Measurements from ENCODE around the gene ADAM33.

Gene ADAM33

DNA sequence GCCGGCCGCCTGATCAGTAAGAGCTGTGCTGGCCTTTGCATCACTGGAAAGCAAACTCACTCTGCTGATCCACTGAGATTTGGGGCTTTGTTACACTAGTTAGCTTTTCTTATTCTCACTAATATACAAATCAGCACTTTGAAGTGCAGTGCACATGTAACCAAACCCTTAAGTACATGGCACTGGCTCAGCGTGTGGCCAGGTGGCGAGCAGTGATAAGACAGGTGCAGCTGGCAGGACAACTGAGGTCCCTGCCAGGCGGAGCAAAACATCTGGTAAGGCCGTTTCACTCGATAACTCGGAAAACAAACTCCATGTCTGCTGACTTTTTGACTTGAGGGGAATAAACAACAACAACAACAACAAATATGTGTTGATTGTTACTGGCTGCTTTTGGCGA, 29.6 kb downstream of the ADAM33 start:
- no peak for DNase-seq (ENCODE audit: low read depth in 2 of 3, low spot score in 2 of 3)

DNA sequence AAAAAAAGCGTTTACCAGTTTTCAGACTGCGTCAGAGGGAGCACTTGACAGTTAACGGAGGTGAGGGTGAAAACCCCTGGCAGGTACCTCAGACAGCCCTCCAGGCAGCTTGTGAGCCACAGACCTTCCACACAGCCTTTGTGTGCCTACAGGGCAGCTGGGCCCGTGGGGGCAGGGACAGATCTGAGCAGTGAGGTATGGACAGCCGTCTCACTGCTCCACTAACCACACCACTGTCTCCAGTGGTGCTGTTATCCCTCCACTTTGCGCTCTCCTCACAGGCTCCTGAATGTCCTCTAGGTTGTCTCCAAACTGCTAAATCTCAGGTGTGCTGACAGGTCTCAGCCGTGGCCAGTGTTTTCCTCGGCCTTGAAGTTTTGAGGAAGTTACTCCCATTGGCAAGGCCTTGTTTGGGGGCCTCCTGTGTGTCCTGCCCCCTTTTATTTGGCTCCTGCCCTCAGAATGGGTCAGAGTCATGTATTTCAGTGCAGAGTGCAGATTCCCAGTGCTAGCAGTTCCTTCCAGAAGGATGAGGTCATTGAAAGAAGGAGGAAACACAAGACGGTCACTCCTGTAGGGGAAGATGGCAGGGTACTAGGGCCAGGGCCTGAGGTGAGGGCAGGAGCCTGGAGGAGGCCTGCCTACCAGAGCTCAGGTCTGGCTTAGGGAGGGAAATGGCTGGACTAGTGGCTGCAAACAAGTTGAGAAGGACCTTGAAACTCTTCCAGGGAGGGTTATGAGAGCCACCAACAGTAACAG, 30.4 kb downstream of the ADAM33 start:
- DNase-seq (ENCODE audit: low read depth in 2 of 3, low spot score in 2 of 3) = no peak

DNA sequence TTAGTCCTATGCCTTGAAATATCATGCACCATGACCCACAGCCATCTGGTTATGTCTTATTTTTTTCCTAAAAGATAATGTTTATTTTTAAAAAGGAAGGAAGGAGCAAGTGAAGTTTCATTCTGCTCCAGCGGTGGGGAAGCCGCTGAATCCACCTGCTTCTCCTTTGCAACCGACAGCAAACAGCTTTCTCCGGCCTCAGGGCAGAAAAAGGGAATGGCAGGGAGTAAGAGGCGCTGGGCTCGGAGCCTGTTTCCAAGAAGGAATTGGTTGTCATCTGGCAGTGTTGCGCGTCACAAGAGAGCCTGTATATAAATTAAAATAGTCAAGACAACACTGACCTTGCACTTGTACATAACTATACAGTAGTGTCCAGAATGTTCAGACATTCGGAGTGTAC, 32.9 kb downstream of the ADAM33 start:
- DNase-seq (ENCODE audit: low read depth in 2 of 3, low spot score in 2 of 3) = no peak

DNA sequence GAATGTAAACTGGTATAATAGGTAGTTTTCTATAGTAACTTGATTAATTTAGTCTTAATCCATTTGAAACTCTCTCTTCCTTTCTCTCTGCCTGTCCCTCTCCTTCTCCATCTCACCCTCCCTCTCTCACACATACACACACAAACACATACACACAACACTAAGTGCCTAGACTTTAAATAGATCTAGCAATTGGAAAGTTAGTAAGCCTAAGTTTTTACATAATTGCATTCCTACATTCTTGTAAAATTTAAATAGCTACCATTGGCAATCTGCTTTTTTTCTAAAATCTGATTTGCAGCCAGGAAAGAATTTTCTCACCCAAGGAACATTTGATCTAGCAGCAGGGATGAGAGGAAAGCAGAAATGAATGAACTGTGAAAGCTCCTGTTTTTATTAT, 34.3 kb downstream of the ADAM33 start:
- DNase-seq (ENCODE audit: low read depth in 2 of 3, low spot score in 2 of 3) = no peak

DNA sequence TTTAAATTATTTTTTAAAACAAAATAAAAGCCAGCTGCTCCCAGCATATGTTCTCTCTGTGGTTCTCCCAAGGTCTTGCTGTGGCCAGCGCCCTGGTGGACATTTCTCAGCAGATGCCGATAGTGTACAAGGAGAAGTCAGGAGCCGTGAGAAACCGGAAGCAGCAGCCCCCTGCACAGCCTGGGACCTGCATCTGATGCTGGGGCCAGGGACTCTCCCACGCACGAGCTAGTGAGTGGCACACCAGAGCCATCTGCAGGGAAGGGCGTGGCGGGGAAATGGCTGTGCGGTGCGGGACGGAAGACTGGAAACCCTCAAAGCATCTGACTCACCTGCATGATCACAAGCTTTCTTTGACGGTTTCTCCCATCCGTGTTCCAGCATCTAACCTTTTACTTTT, 35.2 kb downstream of the ADAM33 start:
- DNase-seq (ENCODE audit: low read depth in 2 of 3, low spot score in 2 of 3) = no peak

DNA sequence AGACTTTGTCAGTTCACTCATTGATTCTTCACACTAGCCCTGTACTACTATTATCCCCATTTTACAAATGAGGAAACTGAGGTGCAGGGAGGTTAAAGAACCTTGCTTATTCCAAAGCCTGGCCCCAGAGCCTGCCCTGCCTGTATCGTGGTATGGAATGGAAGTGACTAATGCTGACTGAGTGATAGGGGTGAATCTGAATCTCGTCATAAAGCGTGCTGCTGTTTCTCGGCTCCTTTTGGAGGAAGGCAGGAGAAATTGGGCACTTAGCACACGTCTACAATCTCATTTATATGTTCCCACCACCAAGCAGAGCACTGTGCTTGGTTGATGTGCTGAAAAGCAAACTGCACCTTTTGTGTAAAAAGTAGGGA, 35.8 kb downstream of the ADAM33 start:
- no peak for DNase-seq (ENCODE audit: low read depth in 2 of 3, low spot score in 2 of 3)

DNA sequence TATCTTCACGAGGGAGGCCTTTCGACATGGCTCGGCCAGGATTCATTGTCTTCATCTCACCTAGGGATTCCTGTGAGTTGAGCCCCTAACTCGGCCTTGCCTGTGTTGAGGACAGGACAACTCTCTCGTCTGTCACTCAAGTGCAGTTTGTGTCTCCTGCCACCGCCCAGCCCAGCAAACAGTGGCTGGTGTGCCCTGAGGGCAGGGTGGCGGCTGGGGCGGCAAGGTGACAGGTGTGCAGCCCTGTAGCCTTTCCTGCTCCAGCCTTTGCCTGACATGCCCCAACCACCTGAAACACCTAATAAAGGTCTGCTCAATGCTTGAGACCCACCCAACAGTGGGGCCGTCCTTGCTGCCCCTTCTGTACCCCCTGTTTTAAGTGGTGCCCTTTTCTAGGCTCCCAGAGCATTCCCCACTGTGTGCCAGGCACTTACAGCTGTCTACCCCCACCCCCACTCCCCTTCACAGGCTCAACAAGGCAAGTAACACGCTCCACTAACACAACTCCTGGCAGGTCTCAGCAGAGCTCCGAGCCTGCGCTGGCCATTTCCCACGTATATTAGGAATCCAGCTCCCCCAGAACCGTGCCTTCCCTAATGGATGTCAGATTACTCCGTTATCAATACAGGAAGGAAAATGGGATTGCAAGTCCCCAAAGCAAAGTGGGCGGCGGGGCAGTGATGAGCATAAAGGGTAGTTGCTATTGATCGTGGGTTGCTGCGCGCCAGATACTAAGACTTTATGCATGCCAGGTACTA, 36.3 kb downstream of the ADAM33 start:
- no peak for DNase-seq (ENCODE audit: low read depth in 2 of 3, low spot score in 2 of 3)

DNA sequence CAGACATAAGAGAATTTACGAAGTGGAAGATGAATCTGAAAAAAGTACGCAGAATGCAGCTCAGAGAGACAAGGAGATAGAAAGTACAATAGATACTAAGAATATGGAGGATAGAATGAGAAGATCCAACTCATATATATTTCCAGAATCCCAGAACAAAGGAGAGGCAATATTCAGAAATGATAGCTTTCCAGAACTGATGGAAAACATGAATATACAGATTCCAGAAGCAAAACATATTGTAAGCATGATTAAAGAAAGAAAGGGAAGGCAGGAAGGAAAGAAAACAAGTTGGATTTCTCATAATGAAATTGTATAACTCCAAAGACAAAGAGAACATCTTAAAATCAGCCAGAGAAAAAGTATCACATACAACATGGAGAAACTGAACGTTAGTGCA, 41.6 kb downstream of the ADAM33 start:
- no peak for DNase-seq (ENCODE audit: low read depth in 2 of 3, low spot score in 2 of 3)

DNA sequence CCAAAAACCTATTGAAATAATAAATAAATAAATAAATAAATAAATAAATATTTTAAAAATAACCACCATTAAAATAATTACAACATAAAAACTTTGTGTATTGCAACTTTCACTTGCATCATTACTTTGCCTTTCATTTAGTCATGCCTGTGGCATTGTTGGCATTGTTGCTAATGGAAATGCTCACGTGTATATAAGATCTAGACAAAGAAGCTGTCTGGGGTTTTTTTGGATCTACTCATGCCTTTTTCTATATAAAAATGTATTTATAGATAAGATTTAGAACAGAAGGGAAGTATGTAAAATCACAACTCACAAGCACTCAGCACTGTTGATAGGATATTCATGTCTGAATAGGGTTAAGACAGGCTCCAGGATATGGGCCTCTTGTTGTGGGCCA, 46.5 kb downstream of the ADAM33 start:
- DNase-seq (ENCODE audit: low read depth in 2 of 3, low spot score in 2 of 3) = no peak

DNA sequence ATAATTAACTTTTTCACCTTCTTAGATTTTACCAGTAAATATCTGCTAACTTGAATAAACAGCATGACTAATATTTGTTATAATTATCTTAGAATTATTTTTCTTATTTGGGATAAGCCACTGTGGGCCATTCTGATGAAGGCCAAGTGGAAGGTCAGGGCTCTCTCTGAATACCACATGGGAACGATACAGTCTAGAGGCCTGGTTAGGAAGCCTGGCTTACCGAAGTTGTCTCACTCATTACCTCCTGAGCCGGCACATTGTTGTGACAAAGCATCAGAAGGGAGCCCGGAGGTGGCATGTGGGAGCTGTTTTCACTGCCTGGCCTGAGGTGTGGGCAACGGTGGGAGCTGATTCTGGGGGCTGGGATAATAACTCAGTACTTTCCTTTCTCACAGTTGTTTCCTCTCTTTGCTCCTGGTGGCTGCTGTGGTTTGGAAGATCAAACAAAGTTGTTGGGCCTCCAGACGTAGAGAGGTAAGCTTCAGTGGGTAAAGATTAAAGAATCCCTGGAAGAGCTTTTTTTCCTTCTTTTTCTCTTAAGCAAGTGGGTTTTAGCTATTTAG, 47.8 kb downstream of the ADAM33 start:
- no peak for DNase-seq (ENCODE audit: low read depth in 2 of 3, low spot score in 2 of 3)

DNA sequence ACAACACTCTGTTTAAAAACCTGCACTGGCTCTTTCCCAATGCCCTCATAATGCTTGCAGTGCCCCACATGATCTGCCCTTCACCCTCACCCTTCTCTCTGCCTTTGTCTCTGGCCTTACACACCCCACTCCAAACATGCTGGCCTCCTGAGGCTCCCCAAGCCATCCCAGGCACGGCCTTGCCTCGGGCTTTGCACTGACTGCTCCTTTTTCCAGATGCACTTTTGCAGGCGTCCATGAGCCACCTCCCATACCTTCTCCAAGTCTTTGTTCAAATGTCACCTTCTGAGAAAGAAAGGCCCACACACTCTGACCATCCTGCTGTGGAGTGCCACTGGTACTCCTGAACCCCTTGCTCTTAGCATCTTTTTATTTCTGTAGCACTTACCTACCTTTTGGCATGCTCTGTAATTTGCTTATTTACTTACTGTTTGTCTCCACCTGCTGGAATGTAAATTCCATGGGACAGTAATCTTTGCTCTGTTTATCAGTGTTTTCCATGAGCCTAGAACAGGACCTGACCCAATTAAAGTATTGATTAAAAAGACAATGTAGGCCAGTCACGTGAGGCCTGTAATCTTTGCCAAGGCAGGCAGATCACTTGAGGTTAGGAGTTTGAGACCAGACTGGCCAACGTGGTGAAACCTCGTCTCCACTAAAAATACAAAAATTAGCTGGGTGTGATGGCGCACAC, 49.4 kb downstream of the ADAM33 start:
- no peak for DNase-seq (ENCODE audit: low read depth in 2 of 3, low spot score in 2 of 3)

DNA sequence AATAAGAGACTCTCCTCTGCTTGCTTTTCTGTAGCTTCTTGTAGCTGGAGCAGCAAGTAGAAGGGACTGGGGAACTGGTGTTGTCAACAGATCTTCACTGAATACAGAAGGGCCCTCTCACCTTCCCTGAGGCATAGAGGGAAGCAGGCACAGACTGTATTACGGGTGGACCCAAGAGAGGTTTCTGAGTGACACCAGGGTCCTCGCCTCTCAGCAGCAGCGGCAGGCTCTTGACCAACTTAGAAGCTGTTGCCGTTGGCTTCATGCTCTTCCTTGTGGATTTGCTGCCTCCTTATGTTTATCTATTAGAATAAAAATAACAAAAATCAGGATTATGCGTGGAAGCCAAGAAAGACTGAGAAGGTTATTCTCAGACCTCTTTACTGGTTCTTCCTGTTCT, 50.3 kb downstream of the ADAM33 start:
- no peak for DNase-seq (ENCODE audit: low read depth in 2 of 3, low spot score in 2 of 3)

DNA sequence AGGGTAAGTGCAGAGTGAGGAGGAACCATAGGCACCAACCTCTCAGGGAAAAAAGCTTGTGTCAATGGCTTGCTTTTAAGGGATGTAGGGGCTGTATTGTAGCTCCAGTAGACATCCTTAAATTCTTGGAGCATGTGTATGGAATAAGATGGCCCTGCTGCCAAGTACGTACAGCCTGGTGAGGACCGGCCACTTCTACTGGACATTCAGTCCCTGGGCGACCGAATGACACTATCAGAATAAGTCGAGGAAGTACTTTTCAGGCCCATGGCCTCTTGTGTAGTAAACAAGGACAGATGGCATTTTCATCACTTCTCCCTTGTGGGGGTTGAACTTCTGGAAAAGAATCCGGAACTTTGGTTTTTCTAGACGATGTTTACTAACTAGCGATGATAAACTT, 51.4 kb downstream of the ADAM33 start:
- no peak for DNase-seq (ENCODE audit: low read depth in 2 of 3, low spot score in 2 of 3)

DNA sequence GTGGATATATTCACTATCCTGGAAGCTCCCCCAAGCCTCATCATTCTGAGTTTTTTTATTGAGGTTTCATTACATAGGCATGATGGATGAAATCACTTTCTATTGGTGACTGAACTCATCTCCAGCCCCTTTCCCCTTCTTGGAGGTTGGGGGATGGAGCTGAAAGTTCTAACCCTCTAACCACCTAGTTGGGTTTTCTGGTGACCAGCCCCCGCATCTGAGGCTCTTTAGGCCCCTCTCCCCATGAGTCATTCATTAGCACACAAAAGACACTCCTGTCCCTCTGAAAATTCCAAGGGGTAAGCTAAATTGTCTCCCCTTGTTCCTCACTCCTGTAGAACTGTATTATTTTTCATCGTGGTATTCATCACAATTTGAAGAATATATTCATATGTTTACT, 51.9 kb downstream of the ADAM33 start:
- DNase-seq (ENCODE audit: low read depth in 2 of 3, low spot score in 2 of 3) = no peak

DNA sequence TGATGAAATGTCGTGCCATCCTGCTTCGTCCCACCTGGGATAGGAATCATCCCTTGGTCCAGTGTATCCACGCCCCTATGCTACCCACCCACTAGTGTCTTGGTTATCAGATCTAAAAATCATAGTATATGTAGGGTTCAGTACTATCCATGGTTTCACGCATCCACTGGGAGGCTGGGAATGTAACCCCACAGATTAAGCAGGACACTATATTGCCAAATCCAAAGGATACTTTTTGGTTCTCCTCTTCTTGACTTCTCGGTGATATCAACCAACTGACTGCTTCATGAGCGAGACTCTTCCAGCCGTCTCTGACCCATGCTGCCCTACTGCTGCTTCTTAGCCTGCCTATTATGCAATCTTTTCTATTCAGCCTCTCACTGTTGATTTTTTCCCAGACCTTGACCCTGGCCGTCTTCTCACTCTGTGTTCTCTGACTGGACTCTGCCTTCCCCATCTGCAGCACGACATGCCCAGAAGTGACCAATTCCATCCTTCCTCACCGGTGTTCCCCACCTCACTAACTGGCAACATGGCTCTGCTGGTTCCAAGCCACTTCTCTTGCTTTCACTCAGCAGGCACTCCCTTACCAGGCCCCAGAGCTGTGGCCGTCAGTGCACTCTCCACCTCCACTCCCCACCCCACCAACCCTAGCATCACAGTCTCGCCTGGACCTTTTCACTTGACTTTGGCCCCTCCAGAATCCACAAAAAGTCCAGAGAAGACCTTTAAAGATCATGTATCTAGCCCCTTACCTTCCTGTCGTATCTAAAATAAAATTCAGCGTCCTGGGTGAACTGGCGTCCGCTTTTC, 53.1 kb downstream of the ADAM33 start:
- DNase-seq (ENCODE audit: low read depth in 2 of 3, low spot score in 2 of 3) = no peak

DNA sequence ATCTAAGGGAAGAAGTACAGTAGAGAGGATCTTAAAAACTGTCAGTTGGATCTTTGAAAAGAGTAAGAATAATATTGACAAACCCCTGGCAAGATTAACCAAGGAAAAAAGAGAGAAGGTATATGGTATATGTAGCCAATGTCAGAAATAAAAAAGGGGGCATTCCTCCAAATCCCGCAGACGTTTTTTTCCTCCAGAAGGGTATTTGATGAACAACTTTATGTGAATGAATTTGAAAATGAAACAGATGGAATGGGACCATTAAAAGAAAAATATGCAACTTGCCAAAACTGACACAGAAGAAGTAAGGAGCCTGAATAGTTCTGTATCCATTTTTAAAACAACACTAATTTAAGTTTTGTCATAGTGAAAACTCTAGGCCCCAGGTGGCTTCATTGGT, 54.3 kb downstream of the ADAM33 start:
- no peak for DNase-seq (ENCODE audit: low read depth in 2 of 3, low spot score in 2 of 3)

DNA sequence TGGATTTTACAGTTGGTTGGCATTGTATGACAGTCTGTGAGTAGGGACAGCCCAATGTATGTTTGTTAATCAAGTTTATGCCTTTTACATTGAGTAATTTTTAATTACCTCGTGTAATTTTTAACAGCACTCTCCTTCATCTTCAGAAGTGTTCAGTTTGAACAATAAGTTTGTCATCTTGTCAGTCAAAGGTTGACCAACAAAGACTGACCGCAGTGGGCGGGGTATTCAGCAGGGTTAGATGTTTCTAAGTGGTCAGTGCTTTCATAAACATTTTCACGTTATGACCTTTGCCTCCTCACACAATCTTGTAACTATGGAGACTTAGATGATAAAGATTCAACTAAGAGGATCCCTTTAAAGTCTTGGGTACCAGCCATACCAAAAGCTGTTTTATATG, 59.4 kb downstream of the ADAM33 start:
- no peak for DNase-seq (ENCODE audit: low read depth in 2 of 3, low spot score in 2 of 3)

DNA sequence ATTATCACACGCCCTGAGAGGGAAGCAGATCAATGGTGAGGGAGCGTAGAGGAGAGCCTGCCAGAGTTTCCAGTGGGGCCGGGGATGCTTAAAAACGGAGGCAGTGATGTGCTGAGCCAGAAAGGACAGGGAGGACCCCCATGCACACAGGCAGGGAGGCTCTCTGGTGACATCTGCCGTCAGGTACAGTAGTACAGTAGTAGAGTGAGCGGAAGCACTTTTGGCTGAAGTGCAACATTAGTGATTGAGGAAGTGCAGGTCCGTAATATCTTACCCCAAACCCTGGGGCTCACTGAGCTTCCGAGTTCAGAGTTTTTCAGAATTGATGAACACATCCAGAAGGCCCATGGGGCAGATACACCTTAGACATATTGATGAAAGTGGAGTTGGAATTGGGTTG, 60.7 kb downstream of the ADAM33 start:
- DNase-seq (ENCODE audit: low read depth in 2 of 3, low spot score in 2 of 3) = no peak
